Activated T-cell treated with anti-CD3 and anti-CD28 coated beads for 1 hour (primary cell): ENCODE results near the gene MAP3K3.

Experiments used
- DNase-seq: peaks from one replicate; pipeline ENCODE4 v3.0.0-alpha.2; 2020; ENCODE audit warnings: low read depth

The MAP3K3 gene

DNA sequence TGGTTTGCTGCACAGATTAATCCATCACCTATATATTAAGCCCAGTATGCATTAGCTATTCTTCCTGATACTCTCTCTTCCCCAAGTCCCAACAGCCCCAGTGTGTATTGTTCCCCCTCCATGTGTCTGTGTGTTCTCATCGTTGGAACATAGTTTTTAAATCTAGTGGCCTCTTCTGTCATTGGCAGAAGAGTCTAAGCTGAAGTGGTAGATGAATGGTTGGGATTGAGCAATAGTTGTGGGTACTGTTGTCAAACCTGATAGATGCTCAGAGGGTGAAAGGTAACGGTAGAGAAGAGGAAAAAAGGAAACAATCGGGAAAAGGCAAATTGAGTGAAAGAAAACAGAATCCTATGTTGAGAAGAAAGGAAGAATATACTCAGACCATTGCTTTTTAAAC is 29.9 kb downstream of the MAP3K3 start:
- no peak for DNase-seq

DNA sequence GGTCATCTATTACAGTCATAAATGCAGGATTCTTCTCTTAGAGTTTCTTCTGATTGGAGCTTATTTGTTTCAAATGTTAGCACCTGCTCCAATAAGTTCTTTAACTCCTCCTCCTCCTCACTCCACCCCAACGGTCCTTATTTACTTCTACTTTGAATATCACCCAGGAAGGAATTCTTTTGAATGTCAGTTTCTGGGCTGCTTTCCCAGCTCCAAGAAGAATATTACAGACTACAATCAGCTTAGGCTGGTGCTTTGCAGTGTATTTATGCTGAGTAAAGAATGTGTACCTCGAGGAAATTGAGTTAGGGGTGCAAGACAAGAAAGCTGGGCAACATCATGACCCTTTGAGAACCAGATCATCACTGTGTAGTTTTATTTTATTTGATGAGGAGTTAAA is 30.8 kb downstream of the MAP3K3 start:
- no peak for DNase-seq

DNA sequence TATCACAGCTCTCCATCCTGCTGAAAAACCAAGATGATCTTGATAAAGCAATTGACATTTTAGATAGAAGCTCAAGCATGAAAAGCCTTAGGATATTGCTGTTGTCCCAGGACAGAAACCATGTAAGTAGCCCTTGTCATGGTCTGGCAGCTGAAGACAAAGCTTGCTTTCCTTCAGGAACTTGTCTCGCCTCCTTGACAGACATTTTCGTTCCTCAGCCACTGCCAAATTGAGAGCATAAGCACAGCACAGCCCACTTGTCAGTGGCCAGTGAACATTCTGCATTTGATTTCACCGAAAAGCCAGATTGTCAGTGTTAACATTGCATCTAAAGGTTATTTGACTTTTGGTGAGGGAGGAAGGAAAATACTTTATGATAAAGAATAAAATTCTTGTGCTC is 35.6 kb downstream of the MAP3K3 start:
- no peak for DNase-seq

DNA sequence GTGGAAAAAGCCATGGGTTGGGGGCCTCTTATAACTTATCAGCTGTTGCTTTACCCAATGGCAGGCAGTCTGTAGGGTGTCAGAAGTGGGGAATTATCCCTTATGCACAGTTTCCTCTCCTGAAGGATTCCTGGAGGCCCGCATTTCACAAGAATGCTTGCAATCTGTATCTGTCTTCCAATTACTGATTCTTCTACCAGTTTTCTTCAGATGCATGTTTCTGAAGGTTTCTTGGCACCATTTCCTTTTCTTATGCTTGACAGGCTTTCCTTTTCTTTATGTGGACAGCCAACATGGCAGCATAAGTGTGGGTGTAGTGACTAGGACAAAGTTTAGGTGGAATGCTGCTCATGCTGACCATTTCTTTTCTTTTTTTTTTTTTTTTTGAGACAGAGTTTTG is 36.1 kb downstream of the MAP3K3 start:
- DNase-seq: no peak

DNA sequence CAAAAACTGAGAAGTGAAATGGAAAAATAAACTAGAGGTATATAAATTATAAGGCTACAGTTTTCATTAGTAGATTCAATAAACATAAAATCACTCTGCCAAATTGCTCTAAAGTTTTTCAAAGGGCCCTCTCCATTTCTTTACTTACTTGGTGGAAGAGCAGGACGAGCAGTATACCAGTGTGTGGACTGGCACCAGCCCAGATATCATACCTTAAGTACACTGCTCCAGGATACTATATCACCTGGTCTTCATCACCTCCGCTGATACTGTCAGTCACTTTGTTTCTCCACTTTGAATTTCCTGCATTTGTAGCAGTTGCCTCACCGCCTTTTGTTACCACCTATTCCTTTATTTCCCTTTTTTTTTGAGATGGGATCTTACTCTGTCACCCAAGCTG is 37.6 kb downstream of the MAP3K3 start:
- no peak for DNase-seq

DNA sequence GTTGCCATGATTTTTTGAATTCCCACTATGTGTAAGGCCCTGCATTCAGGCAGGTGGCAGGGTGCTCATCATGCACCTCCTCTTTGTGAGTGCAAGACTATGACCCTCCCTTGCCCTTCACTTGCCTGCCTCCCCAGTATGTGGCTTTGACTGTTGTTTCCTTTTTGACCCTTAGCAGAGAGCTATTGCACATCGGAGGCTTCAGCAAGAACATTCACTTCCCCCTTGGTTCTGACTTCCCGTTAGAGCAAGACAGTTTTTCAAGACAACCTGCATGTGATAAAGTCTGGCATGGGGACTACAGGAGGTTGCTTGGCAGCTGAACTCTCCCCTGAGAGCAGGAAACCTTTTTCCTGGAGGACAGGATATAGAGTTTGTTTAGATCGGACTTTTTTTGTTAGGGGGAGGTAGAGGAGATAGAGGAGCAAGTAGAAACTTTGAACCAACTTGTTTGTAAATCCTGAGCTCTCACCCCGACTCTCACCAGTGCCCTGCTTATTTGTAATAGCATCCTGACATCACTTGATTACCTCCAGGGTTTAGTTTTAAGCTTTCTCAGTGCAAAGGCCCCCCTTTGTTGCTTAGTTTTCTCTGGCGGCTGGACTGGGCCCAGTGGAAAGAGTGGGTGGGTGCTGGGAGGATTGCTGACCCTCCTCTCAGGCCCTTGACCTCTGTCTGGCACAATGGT is 43.5 kb downstream of the MAP3K3 start:
- no peak for DNase-seq

DNA sequence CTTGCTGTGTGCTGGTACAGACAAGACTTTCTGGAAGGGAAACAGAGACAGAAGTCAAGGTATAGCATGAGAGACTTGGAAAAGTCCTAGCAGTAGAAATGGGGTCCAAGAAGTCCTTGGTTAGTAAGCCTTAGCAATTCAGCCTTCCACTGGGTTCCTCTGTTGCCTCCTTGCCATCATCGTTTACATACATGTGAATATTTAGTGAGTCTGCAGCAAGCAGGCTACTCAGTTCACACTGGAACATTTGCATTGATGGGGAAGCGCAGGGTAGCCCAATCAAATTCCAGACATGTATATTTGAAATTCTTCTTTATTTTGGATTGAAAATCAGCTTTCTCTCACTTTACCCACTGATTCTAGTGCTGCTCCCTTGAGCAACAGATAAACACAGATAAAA is 50.6 kb downstream of the MAP3K3 start:
- no peak for DNase-seq

DNA sequence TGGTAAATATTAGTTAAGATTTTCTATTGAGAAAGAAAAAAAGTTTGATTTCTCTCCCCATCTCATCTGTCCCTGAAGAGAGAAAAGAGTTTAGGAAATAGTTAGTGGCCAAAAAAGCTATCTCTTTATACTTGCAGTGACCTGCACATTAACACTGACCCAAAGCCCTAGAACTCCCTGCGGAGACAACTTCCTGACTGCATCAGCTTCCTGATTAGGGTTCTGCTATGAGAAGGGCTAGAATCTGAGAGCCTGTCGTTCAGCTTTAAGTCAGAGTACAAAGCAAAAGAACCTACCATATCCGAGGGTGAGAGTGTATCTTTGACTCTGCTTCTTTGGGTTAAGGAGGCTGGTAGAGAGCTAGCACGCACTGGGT is 53.0 kb downstream of the MAP3K3 start:
- no peak for DNase-seq

DNA sequence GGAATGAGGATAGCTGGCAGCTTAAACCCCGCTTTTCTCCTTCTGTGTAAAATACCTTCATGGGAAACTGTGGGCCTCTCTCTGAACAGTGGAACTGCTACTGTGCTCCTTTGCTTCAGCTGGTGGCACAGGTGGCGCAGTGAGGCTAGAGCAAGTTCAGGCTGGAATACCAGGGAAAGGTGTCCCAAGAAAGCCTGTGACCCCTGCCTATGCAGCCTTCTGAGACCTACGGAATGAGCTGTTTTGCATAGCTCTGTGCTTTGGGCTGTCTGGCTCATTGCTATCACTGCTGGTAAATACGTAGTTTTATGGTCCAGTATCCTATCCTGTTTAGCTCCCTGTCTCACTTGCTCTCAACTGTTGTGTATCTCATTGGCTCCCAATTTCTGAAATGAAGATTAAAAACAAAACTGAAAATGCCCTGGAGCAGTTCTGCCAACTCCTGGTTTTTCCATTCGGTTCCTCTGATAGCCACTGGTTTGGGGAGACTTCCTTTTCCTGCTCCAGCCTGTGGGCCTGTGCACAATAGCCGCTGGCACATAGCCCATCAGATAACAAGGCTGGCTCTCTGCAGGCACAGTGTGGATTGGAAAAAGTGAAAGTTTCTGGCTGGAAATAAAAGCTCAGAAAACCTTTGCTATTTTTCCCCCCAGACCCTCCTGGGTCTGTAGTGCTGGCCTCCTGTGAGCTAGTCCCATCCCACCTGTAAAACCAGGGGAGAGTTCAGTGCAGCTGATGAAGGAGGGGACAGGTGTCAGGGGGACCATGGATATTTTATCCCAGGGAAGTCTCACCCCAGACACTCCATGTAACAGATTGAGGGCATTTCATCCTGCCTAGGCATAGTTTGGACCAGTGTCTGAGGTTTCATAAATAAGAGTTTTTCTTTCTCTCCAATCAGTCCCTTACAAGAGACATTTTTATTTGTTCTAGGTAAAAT is 53.7 kb downstream of the MAP3K3 start:
- DNase-seq: no peak

DNA sequence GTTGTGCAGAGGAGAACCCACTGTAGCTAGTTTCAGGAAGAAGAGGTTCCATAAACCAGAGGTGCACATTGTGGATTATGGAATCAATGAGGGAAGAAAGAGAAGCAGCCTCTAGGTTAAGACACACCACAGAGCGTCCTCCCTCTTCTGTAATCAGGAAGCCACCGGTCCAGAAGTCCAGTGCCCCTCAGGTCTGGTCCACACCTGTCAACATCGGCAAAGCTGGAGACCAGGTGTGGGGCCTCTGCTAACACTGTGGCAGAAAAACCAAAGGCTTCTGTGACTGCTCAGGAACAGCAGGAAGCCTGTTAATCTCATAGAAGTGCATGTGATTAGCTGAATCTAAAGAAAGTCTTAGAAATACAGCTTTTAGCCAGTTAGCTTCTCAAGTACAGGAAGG is 54.4 kb downstream of the MAP3K3 start:
- DNase-seq: no peak

DNA sequence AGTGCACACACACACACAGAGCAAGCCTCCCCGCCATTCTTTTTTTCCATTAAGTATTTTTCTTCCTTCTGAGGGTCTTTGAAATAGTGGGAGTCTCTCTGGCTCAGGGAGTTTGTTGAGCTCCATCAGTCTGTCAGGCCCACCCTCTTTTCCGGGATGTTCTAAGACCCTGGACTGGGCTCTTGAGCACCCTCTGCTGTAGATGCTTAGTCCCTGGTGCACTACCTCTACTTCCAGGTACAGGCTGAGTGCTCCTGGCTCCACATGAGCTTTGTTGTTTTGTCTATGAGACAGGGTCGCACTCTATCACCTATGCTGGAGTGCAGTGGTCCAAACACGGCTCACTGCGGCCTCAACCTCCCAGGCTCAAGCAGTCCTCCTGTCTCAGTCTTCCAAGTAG is 57.0 kb downstream of the MAP3K3 start:
- DNase-seq: no peak

DNA sequence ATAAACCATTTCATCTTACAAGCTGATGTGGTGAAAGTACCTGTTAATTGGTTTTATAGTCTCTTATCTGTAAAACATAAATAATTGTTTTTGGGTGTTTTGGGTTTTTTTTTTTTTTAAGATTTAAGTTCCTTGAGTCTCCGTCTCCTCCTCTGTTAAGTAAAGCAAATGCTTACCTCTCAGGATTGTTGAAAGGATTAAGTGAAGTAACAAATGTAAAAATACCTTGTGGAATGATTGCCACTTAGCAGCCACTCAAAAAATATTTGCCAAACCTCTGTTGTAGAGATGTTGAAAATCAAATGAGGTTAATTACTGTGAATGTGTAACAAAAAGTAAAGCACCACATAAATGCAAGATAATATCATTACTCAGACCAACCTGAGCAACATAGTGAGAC is 58.5 kb downstream of the MAP3K3 start:
- DNase-seq: no peak

DNA sequence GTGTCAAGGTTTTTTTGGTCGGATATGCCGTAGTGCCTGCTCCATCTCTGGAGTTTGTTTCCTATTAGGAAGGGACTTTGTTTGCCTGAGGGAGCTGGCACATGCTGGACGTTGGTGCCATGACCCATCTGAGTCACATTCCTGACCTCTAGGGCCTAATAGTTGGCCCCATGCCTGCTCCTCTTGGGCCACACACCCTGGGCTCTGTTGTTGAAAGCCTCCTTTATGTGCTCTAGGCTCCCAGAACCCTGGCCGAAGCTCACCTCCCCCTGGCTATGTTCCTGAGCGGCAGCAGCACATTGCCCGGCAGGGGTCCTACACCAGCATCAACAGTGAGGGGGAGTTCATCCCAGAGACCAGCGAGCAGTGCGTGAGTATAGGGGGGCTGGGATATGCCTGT is 59.3 kb downstream of the MAP3K3 start:
- DNase-seq: no peak

DNA sequence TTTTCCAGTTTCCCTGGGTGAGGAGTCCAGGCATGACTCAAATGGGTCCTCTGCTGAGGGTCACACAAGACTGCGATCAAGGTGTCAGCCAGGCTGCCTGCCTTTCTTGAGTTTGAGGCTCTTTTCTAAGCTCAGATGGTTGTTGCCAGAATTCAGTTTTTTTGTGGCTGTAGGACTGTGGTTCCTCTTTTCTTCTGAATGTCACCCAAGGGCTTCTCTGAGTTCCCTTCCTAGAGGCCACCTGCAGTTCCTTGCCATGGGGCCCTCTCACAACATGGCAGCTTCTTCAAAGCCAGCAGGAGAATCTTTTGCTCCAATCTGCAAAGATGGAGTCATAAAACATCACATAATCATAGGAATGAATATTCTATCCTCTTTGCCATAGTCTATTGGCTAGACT is 60.2 kb downstream of the MAP3K3 start:
- DNase-seq: no peak

DNA sequence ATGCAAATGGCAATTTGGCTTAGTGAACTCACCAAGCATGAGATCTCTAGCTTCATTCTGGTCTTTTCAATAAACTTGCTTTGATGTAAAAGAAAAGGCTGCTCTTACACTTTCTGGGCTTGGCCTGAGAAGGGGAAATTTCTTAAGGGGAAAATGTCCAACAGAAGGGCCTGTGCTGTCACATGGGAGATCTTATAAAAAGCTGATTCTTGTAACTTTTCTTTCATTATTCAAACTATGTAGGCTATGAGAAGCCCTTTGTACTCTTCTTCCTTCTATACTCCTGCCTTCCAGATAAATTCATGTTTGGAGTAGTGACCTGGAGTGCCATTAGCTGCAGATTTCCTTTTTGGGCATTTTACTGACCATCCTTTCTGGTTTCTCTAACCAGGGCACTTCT is 60.8 kb downstream of the MAP3K3 start:
- DNase-seq: no peak

DNA sequence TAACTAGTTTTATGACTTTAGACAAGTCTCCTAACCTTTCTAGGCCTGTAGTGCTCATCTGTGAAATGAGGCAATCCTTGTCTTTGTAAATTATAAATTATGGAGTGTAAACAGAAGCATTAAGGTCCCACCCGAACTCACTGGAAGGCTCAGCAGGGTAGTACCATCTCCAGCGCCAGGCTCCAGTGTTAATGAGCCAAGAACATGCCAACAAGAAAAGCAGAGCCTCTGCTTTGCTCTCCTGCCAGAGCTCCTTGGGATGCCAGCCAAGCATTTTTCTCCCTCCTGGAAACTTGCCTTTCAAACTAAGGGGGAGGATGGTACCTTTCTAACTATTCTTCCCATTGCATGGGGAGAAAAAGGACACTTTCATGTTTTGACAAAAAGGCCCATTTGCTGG is 62.8 kb downstream of the MAP3K3 start:
- DNase-seq: no peak

DNA sequence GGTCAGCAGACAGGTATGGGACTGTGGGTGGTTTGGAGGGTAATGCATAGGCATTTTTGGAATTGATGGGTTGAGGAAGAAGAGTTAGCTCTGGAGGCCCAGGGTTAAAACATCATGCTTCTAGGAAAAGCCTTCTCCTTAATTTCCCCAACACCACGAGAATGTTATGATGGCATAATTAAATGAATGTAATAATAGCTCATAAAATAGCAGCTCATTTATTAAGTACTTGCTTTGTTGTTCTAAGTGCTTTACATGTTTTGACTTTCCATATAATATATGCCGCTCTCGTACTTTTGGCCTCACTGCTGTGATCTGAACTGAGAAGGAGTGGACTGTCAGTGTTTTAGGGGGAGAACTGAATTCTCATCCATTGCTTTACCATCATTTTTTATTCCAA is 63.4 kb downstream of the MAP3K3 start:
- no peak for DNase-seq

DNA sequence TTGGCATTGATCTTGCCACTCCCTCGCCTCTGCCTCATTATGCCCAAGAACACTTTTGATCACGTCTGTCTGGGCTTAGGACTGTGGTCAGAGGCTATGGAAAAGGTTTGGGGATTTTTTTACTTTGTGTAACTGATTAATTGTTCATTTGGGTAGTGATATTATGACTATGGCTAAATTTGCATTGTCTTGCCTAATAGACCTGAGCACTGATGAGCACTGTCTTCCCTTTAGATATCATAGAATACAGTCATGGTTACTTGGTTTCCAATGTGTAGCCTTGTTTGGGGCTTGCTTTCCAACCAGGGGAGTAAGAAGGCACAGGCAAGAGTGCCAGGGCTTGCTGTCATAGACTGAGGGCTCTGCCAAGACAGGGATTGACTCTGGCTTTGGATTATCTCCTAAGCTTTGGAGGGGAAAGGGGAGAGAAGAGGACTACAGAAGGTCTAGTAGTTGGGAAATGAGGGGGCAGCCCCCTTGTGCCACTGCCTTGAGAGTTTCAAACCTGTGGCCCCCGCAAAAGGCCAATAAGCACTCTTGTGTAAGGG is 64.0 kb downstream of the MAP3K3 start:
- no peak for DNase-seq

DNA sequence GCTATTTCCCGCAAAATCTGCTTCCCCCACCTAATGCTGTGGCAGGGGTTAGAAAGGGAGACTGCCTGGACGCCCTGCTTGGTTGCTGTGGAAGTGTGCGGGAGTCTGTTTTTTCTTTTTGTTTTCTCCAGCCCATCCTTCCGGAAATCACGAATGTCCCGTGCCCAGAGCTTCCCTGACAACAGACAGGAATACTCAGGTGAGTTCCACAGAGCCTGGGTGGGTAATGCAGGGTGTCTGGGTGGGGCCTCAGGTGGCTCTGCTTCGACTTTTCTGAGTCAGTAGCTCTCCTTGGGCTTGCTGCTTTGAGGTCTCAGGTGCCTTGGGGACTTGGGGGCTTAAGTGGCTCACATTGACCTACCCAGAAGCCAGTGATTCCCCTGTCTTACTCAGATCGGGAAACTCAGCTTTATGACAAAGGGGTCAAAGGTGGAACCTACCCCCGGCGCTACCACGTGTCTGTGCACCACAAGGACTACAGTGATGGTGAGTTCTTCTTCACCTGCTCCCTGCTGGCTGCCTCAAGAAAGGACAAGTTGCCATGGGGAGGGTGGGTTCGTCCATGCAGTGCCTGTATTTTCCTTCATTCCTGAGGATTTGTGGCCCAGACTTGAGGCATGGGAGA is 66.3 kb downstream of the MAP3K3 start:
- no peak for DNase-seq

DNA sequence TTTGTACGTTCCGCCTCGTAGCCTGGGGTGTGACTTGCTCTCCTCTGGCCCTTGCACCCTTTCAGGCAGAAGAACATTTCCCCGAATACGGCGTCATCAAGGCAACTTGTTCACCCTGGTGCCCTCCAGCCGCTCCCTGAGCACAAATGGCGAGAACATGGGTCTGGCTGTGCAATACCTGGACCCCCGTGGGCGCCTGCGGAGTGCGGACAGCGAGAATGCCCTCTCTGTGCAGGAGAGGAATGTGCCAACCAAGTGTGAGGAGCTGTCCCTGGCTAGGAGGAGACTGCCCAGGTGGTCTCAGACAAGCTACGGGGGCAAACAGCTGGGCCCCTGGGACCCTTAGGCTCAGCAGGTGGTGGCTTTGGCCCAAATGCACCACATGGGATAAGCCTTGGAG is 67.3 kb downstream of the MAP3K3 start:
- no peak for DNase-seq

DNA sequence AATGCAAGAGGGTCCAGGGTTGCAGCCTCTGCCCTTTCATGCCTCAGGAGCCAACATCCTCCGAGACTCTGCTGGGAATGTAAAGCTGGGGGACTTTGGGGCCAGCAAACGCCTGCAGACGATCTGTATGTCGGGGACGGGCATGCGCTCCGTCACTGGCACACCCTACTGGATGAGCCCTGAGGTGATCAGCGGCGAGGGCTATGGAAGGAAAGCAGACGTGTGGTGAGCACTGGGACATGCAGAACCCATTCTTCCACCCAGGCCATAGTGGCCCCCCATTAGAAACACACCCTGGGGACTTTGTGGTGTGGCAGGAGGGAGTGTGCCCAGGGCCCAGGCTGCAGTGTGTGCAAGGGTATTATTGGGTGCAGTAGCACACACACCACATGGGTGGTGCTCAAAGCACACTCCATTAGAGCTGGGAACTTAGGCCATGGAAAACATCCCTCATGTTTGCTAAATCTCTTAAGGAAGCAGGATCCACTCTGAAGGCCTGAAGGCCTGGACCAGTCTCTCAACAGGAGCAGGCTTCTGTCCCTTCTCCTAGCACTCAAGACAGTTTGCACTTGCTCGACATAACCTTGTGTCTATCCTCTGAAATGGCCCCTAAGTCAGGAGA is 70.1 kb downstream of the MAP3K3 start:
- DNase-seq: no peak

DNA sequence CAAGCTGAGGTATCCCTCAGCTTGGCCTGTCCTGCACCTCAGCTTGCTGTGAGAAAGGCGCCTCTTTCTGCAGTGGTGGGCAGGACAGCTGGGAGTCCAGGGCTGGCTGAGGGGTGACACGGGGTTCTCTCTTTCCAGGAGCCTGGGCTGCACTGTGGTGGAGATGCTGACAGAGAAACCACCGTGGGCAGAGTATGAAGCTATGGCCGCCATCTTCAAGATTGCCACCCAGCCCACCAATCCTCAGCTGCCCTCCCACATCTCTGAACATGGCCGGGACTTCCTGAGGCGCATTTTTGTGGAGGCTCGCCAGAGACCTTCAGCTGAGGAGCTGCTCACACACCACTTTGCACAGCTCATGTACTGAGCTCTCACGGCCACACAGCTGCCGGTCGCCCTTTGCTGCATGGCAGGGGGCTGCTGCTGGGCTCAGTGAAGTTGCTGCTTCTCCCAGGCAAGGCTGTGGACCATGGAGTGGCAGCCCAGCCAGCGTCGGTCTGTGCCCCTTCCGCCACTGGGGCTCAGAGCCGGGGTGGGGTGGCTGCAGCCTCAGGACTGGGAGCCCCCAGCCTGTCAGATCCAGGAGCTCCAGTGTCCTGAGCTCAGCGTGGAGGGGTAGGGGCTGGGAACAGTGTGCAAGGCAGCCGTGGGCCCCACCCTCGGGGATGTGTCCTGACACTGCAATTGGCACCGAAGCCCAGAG is 71.3 kb downstream of the MAP3K3 start:
- no peak for DNase-seq
